GM12878 (cell line): ENCODE measurements around the gene AQP2. TPM values are rescaled to one million over a fixed set of nuclear protein-coding genes. Genes with fewer than 3 reads are reported as not detected.

Experiments
- ATAC-seq: fragments of 200-7000 bp; cut with Tn5 transposase; 3 replicates; pipeline ENCODE4 v1.9.1; 2020; ENCODE audit warnings: mild to moderate bottlenecking, moderate library complexity
- BruUV-seq: library from RNA; stranded (reverse); fragments of 400-500 nt; replicated peaks from 2 replicates; lab custom pipeline; 2021; lab: Mats Ljungman, UMichigan
- CTCF ChIA-PET: fragments of 300-600 bp; sonication (Branson Sonifier 250); formaldehyde crosslinking; extraction: SDS; loops from one replicate; lab custom pipeline; 2021; ENCODE audit warnings: inconsistent platforms; lab: Yijun Ruan, JAX
- POLR2A ChIA-PET: fragments of 350-600 bp; formaldehyde crosslinking; extraction: SDS; loops from one replicate; lab custom pipeline; 2021; ENCODE audit warnings: inconsistent platforms; lab: Charles Lee
- RAD21 ChIA-PET: fragments of 300-600 bp; sonication (Branson Sonifier 250); formaldehyde crosslinking; loops from one replicate; lab custom pipeline; 2023; ENCODE audit warnings: antibody characterized with exemption; ENCODE audit not compliant: unreplicated experiment; lab: Charles Lee
- SMC1A ChIA-PET: fragments of 300-600 bp; sonication (Branson Sonifier 250); formaldehyde crosslinking; loops from one replicate; lab custom pipeline; 2023; ENCODE audit not compliant: unreplicated experiment, uncharacterized antibody; lab: Charles Lee
- DNase-seq: peaks from one replicate; pipeline ENCODE4 v3.0.0-alpha.2; 2011; ENCODE audit warnings: low read depth, low spot score
- FAIRE-seq: peaks from 3 replicates; lab custom pipeline; 2011; peaks lifted over from hg19 to GRCh38; lab: Jason Lieb, UNC
- H2AFZ ChIP-seq: 2 replicates; pipeline ENCODE4 v1.6.0; 2011; ENCODE audit warnings: low read depth, low read length, control low read depth; ENCODE audit not compliant: control insufficient read depth
- H3K27ac ChIP-seq: 2 replicates; pipeline ENCODE4 v1.5.1; 2011; ENCODE audit warnings: control low read depth; ENCODE audit not compliant: control insufficient read depth, insufficient read depth
- H3K27me3 ChIP-seq, 2 experiments: replicated peaks in 1 of 2; 2 replicates each; pipeline versions ENCODE4 v1.6.0 to v1.6.1; 2011; ENCODE audit warnings: low read length in 1 of 2; ENCODE audit not compliant: control insufficient read depth in 2 of 2, insufficient read depth in 2 of 2
- H3K36me3 ChIP-seq, 2 experiments: 2 replicates each; pipeline ENCODE4 v1.5.1; 2011; ENCODE audit warnings: low read length in 1 of 2; ENCODE audit not compliant: control insufficient read depth in 2 of 2, insufficient read depth in 2 of 2
- H3K4me1 ChIP-seq: 2 replicates; pipeline ENCODE4 v1.6.1; 2011; ENCODE audit warnings: mild to moderate bottlenecking, low read length, moderate library complexity, mixed read lengths; ENCODE audit not compliant: control insufficient read depth, insufficient read depth
- H3K4me2 ChIP-seq: 2 replicates; pipeline ENCODE4 v1.6.0; 2011; ENCODE audit warnings: control low read depth; ENCODE audit not compliant: control insufficient read depth, insufficient read depth
- H3K4me3 ChIP-seq: fragments of 200-600 bp; sonication (generic); 2 replicates; pipeline ENCODE4 v1.5.1; 2016
- H3K79me2 ChIP-seq: 2 replicates; pipeline ENCODE4 v1.6.0; 2011; ENCODE audit warnings: low read length; ENCODE audit not compliant: control insufficient read depth, insufficient read depth
- H3K9ac ChIP-seq: 2 replicates; pipeline ENCODE4 v1.8.0; 2011; ENCODE audit warnings: low read length, control low read depth, mixed read lengths; ENCODE audit not compliant: control insufficient read depth, insufficient read depth
- H3K9me3 ChIP-seq: replicated peaks from 3 replicates; pipeline ENCODE4 v1.5.1; 2011; ENCODE audit warnings: mild to moderate bottlenecking, low read length; ENCODE audit not compliant: control insufficient read depth, insufficient read depth
- H4K20me1 ChIP-seq: 2 replicates; pipeline ENCODE4 v1.6.0; 2011; ENCODE audit not compliant: control insufficient read depth, insufficient read depth
- HDAC2 ChIP-seq: fragments of 200-600 bp; sonication (generic); IDR thresholded peaks from 2 replicates; pipeline ENCODE4 v1.6.1; 2017
- HDAC6 ChIP-seq: fragments of 200-600 bp; sonication (generic); IDR thresholded peaks from one replicate; pipeline ENCODE4 v1.8.0; 2017; ENCODE audit warnings: antibody characterized with exemption; ENCODE audit not compliant: unreplicated experiment
- KAT2A ChIP-seq: conservative IDR thresholded peaks from 2 replicates; pipeline ENCODE4 v1.6.1; 2011; ENCODE audit warnings: low read depth, low read length; ENCODE audit not compliant: control insufficient read depth
- MTA2 ChIP-seq: fragments of 450-650 bp; IDR thresholded peaks from 2 replicates; pipeline ENCODE4 v1.6.1; 2016; ENCODE audit warnings: low read depth, mild to moderate bottlenecking, moderate library complexity
- MXI1 ChIP-seq: fragments of 150-350 bp; IDR thresholded peaks from 2 replicates; pipeline ENCODE4 v1.6.1; 2011; ENCODE audit warnings: low read depth, mild to moderate bottlenecking, inconsistent platforms, low read length, improper control_type of control experiment
- NFYB ChIP-seq: IDR thresholded peaks from 2 replicates; pipeline ENCODE4 v1.6.1; 2011; ENCODE audit warnings: low read depth, mild to moderate bottlenecking, low read length, improper control_type of control experiment, moderate library complexity; ENCODE audit not compliant: insufficient read depth
- NRF1 ChIP-seq: conservative IDR thresholded peaks from 2 replicates; pipeline ENCODE4 v1.6.1; 2011; ENCODE audit warnings: mild to moderate bottlenecking, low read depth, low read length, improper control_type of control experiment
- RFX5 ChIP-seq: IDR thresholded peaks from 2 replicates; pipeline ENCODE4 v1.6.1; 2011; ENCODE audit warnings: low read depth, low read length, improper control_type of control experiment
- SP1 ChIP-seq: IDR thresholded peaks from one replicate; pipeline ENCODE4 v1.6.1; 2011; ENCODE audit warnings: low read depth, low read length
- SPI1 ChIP-seq: IDR thresholded peaks from 2 replicates; pipeline ENCODE4 v1.6.1; 2011; ENCODE audit warnings: low read depth, mild to moderate bottlenecking, low read length, moderate library complexity, borderline replicate concordance; ENCODE audit not compliant: insufficient read depth
- STAT3 ChIP-seq: IDR thresholded peaks from 2 replicates; pipeline ENCODE4 v1.6.1; 2011; ENCODE audit warnings: low read depth, low read length, improper control_type of control experiment
- TAF1 ChIP-seq: IDR thresholded peaks from 2 replicates; pipeline ENCODE4 v1.6.1; 2011; ENCODE audit warnings: mild to moderate bottlenecking, low read depth, low read length, borderline replicate concordance
- ZNF217 ChIP-seq: fragments of 450-650 bp; IDR thresholded peaks from 2 replicates; pipeline ENCODE4 v1.6.1; 2017; ENCODE audit warnings: antibody characterized with exemption, mild to moderate bottlenecking
- ZNF24 ChIP-seq: fragments of 450-650 bp; IDR thresholded peaks from 2 replicates; pipeline ENCODE4 v1.6.1; 2017; ENCODE audit warnings: antibody characterized with exemption, mild to moderate bottlenecking
- ZZZ3 ChIP-seq: IDR thresholded peaks from 2 replicates; pipeline ENCODE4 v1.6.1; 2011; ENCODE audit warnings: low read depth; ENCODE audit not compliant: control insufficient read depth, insufficient read length
- WGBS: methylation state at CpG from one replicate; pipeline ENCODE4 v1.1.6; 2016; ENCODE audit warnings: low lambda C conversion rate; ENCODE audit not compliant: insufficient replicate concordance, insufficient coverage; ENCODE audit errors: missing lambda C conversion rate; 5-methylcytosine and 5-hydroxymethylcytosine counted together
- in situ Hi-C: fragments of 300-500 bp; cut with MboI; formaldehyde crosslinking; loops from 9 replicates; pipeline ENCODE4 v1.14.3; 2018; ENCODE audit warnings: mixed read lengths
- intact Hi-C: fragments of 100-400 bp; cut with micrococcal nuclease; formaldehyde crosslinking; loops from one replicate; pipeline ENCODE4 v1.14.2; 2022; ENCODE audit not compliant: unreplicated experiment
- polyA plus RNA-seq, 11 experiments: library from polyadenylated mRNA; depleted of rRNA in 4 of 11; unstranded in 6 of 11; stranded (reverse) in 5 of 11; fragments of >200 nt; fragmentation: Nextera tagmentation in 4 of 11; fragmentation: Illumina TruSeq in 1 of 11; extraction: Ambion mirVana in 4 of 11; extraction: Trizol in 1 of 11; gene quantifications; 1 replicate in 1 of 11; 2 replicates in 10 of 11; pipeline versions ENCODE4 v1.2.1 to v1.2.3, GENCODE V29; 2011 to 2016; ENCODE audit warnings: inconsistent platforms in 2 of 11, missing spikeins in 2 of 11, low read depth in 1 of 11
- total RNA-seq, 4 experiments: library from RNA; depleted of rRNA in 3 of 4; stranded (reverse); fragments of >200 nt in 3 of 4; fragmentation: Illumina TruSeq in 1 of 4; extraction: Trizol in 1 of 4; gene quantifications; 2 replicates each; pipeline versions ENCODE4 v1.2.1 to v1.2.3, GENCODE V29; 2013 to 2021
- TF ChIP-seq, protein P1 (sequence below), 3 experiments: IDR thresholded peaks in 2 of 3; conservative IDR thresholded peaks in 1 of 3; 2 replicates each; pipeline ENCODE4 v1.5.1; 2011; ENCODE audit warnings: low read depth in 3 of 3, low read length in 3 of 3, mild to moderate bottlenecking in 3 of 3, control low read depth in 2 of 3, moderate library complexity in 2 of 3, inconsistent platforms in 1 of 3, mixed read lengths in 1 of 3; ENCODE audit not compliant: control insufficient read depth in 2 of 3, insufficient read depth in 1 of 3; ENCODE audit errors: extremely low read depth in 1 of 3
- TF ChIP-seq, protein P2 (sequence below): IDR thresholded peaks from 2 replicates; pipeline ENCODE4 v1.6.1; 2012; ENCODE audit warnings: low read depth, low read length, improper control_type of control experiment

The AQP2 gene
- total and polyA plus RNA-seq, 10 of the 15 experiments (the other 5 are each of a cell fraction or from before 2014, with no cell fraction given): not detected

DNA sequence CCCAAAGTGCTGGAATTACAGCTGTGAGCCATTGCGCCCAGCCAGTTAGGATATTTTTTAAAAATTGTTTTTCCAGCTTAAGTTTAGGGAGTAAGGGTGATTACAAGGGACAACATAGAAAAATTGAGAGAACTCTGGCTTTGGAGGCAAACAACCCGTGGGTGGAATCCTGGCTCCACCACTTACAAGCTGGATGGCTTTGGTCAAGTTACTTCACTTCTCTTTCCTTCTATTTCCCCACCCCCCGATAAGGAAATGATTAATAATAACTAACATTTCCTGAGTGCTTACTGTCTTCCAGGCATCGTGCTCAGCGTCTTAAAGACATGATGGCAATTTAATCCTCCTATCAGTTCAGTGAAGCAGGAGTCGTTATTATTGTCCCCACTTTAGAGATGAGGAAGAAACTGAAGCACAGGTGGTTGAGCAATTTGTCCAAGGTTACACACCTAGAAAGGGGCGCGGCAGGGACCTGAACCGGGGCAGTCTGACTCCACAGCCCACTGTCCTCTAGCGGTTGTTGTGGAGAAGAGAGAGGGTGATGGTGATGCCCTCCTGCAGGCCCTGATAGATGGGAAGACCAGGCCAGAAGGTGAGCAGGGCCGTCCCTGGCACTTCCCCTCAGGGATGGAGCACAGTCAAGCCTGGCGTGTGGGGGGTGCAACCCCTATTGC is 30.2 kb upstream of the AQP2 start:
- Histone ChIP-seq H3K79me2 (no peaks in the 10 kb centered on the region), H4K20me1 (no peaks in the 10 kb centered on the region), H3K9me3 (no peaks in the 10 kb centered on the region), H3K4me3 (no peak overlapping the region), H3K27me3 (peaks cover 1 to 2% of the 10 kb centered on the region in 2 experiments; a peak in 2 of 4 replicates), H3K4me2 (no peak overlapping the region), H3K9ac (no peak overlapping the region), H3K27ac (no peak overlapping the region), H3K36me3 (no peaks in the 10 kb centered on the region), H2AFZ (no peak overlapping the region), H3K4me1 (no peaks in the 10 kb centered on the region)
- ATAC-seq (no peak), DNase-seq (no peak), FAIRE-seq (no peak)
- ChIA-PET RAD21 (no interaction called here), SMC1A (no interaction called here), CTCF (no interaction called here), POLR2A (no interaction called here)
- TF ChIP-seq, protein P1, sequence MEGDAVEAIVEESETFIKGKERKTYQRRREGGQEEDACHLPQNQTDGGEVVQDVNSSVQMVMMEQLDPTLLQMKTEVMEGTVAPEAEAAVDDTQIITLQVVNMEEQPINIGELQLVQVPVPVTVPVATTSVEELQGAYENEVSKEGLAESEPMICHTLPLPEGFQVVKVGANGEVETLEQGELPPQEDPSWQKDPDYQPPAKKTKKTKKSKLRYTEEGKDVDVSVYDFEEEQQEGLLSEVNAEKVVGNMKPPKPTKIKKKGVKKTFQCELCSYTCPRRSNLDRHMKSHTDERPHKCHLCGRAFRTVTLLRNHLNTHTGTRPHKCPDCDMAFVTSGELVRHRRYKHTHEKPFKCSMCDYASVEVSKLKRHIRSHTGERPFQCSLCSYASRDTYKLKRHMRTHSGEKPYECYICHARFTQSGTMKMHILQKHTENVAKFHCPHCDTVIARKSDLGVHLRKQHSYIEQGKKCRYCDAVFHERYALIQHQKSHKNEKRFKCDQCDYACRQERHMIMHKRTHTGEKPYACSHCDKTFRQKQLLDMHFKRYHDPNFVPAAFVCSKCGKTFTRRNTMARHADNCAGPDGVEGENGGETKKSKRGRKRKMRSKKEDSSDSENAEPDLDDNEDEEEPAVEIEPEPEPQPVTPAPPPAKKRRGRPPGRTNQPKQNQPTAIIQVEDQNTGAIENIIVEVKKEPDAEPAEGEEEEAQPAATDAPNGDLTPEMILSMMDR (IDR thresholded peaks at IDR 0.05 in 2 of 3, conservative IDR thresholded peaks at IDR 0.05 in 1 of 3; ENCODE audit: control insufficient read depth in 2 of 3, extremely low read depth in 1 of 3, insufficient read depth in 1 of 3, low read depth in 3 of 3, low read length in 3 of 3): no peak
- no peak for TF ChIP-seq MTA2
- intact Hi-C loops (no loop called here), in situ Hi-C loops (no loop called here)
- WGBS: 30% methylated on average over 12 of the region's 12 CpGs
- BruUV-seq: no TSS peak

DNA sequence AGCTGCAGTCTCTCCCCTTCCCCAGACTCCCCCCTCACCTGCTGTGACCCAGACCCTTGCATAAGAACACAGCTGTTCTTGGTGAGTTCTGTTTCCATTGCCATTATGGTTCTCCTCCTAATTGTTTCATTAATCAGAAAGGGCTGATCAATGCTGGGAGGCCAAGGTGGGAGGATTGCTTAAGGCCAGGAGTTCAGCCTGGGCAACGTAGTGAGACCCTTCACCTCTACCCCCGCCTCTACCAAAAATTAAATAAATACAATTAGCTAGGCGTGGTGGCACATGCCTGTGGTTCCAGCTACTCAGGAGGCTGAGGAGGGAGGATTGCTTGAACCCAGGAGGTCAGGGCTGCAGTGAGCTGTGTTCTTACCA is 29.6 kb upstream of the AQP2 start:
- no peaks in the 10 kb centered on the region for H3K4me1 ChIP-seq
- H3K36me3 ChIP-seq: no peaks in the 10 kb centered on the region
- intact Hi-C loops (no loop called here), in situ Hi-C loops (no loop called here)
- no peak overlapping the region for H3K4me3 ChIP-seq
- no peak overlapping the region for H3K27ac ChIP-seq
- DNase-seq (no peak), FAIRE-seq (no peak), ATAC-seq (no peak)
- ChIA-PET RAD21 (no interaction called here), POLR2A (no interaction called here), SMC1A (no interaction called here), CTCF (no interaction called here)
- peaks cover 1 to 2% of the 10 kb centered on the region in 2 experiments; a peak in 2 of 4 replicates for H3K27me3 ChIP-seq
- WGBS: 2% methylated on average over 3 of the region's 3 CpGs
- no peaks in the 10 kb centered on the region for H3K79me2 ChIP-seq
- H3K4me2 ChIP-seq: no peak overlapping the region
- no TSS peak for BruUV-seq
- H2AFZ ChIP-seq: no peak overlapping the region
- H4K20me1 ChIP-seq: no peaks in the 10 kb centered on the region
- H3K9me3 ChIP-seq: no peaks in the 10 kb centered on the region
- H3K9ac ChIP-seq: no peak overlapping the region
- no peak for TF ChIP-seq NRF1
- TF ChIP-seq RFX5: no peak
- no peak for TF ChIP-seq ZZZ3
- no peak for TF ChIP-seq SP1
- no peak for TF ChIP-seq SPI1
- TF ChIP-seq TAF1: no peak
- TF ChIP-seq NFYB: no peak
- no peak for TF ChIP-seq ZNF24
- no peak for TF ChIP-seq ZNF217
- no peak for TF ChIP-seq KAT2A
- TF ChIP-seq HDAC6: no peak
- TF ChIP-seq HDAC2: no peak
- TF ChIP-seq, protein P2, sequence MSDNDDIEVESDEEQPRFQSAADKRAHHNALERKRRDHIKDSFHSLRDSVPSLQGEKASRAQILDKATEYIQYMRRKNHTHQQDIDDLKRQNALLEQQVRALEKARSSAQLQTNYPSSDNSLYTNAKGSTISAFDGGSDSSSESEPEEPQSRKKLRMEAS: no peak
- no peak for TF ChIP-seq MXI1
- no peak for TF ChIP-seq STAT3
